ENCODE measurements around the gene HDGFL3.
A peak's percentile ranks its signal among the peaks of the same experiment; 100 is the strongest.
"Not testable (repeated sequence)": the region's sequence is repeated elsewhere in the genome, so short reads cannot be mapped to it uniquely, and the experiment has no call there.

HDGFL3 gene

DNA sequence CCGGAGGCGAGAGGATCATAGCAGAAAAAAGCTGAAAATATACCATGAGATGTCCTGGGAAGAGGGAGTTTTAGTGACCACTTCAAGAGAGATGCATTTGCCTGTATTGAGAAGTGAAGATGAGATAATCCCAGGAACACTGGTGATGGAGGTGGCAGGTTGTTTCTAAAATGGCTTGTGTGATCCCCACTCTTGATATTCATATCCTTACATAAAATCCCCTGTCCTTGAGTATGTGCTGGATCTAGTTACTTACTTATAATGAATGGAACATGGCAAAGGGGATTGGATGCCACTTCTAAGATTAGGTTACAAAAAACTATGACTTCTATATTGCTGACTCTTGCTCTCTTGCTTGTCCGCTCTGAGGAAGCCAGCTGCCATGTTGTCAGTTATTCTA is 22.1 kb downstream of the HDGFL3 start:
- DNase-seq (ENCODE audit: low read depth), result no peak
- no peak for TF ChIP-seq CTCF (IDR thresholded peaks at IDR 0.05; ENCODE audit: low read length, missing control alignments)

GRCh38 chr15:83178869-83179325 is 28.7 kb downstream of the HDGFL3 start:
- TF ChIP-seq CTCF (IDR thresholded peaks at IDR 0.05; ENCODE audit: low read length, missing control alignments), result no peak
- DNase-seq (ENCODE audit: low read depth), result no peak

More for the DNA sequence above, 22.1 kb downstream of the HDGFL3 start:
- no peak overlapping the region for H3K4me3 ChIP-seq (replicated peaks; ENCODE audit: low read depth, low read length)

GRCh38 chr15:83178390-83178789 is 29.2 kb downstream of the HDGFL3 start:
- no peak for DNase-seq (ENCODE audit: low read depth)
- no peak overlapping the region for H3K4me3 ChIP-seq (replicated peaks; ENCODE audit: low read depth, low read length)
- TF ChIP-seq CTCF (IDR thresholded peaks at IDR 0.05; ENCODE audit: low read length, missing control alignments), result no peak

More at GRCh38 chr15:83178869-83179325, 28.7 kb downstream of the HDGFL3 start:
- H3K4me3 ChIP-seq (replicated peaks; ENCODE audit: low read depth, low read length), result no peak overlapping the region

GRCh38 chr15:83174891-83175290 is 32.7 kb downstream of the HDGFL3 start:
- DNase-seq (ENCODE audit: low read depth), result no peak
- no peak overlapping the region for H3K4me3 ChIP-seq (replicated peaks; ENCODE audit: low read depth, low read length)
- TF ChIP-seq CTCF (IDR thresholded peaks at IDR 0.05; ENCODE audit: low read length, missing control alignments), result no peak

- no peak for TF ChIP-seq CTCF (IDR thresholded peaks at IDR 0.05; ENCODE audit: low read length, missing control alignments)
These were observed 37.0 kb downstream of the HDGFL3 start for GRCh38 chr15:83170474-83171165.

GRCh38 chr15:83169576-83169975 is 38.0 kb downstream of the HDGFL3 start:
- not testable (repeated sequence) for H3K4me3 ChIP-seq (replicated peaks; ENCODE audit: low read depth, low read length); DNase-seq (ENCODE audit: low read depth)

More at GRCh38 chr15:83170474-83171165, 37.0 kb downstream of the HDGFL3 start:
- DNase-seq (ENCODE audit: low read depth), result peak; percentile 7
- no peak overlapping the region for H3K4me3 ChIP-seq (replicated peaks; ENCODE audit: low read depth, low read length)

DNA sequence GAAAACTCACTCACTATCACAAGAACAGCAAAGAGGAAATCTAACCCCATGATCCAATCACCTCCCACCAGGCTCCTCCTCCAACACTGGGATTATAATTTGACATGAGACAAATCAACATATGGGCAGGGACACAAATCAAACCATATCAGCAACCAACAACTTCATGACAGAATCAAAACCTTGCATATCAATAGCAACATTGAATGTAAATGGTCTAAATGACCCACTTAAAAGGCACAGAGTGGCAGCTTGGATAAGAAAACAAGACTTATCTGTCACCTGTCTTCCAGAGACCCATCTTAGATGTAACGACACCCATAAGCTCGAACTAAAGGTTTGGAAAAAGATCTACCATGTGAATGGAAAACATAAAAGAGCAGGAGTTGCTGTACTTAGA is 40.8 kb downstream of the HDGFL3 start:
- H3K4me3 ChIP-seq (replicated peaks; ENCODE audit: low read depth, low read length), result no peak overlapping the region

More for the DNA sequence above, 40.8 kb downstream of the HDGFL3 start:
- no peak for TF ChIP-seq CTCF (IDR thresholded peaks at IDR 0.05; ENCODE audit: low read length, missing control alignments)
- DNase-seq (ENCODE audit: low read depth), result no peak

Measured in fibroblast of pulmonary artery (primary cell).